HG02571 (cell line): ENCODE data around the gene TNFRSF4.
"Not testable (repeated sequence)": the region's sequence is repeated elsewhere in the genome, so short reads cannot be mapped to it uniquely, and the experiment has no call there.

Experiments used
- ATAC-seq: cut with Tn5 transposase; IDR thresholded peaks from one replicate; pipeline ENCODE4 v1.9.1; 2021; ENCODE audit warnings: mild to moderate bottlenecking, moderate library complexity; ENCODE audit not compliant: unreplicated experiment

TNFRSF4 gene

DNA sequence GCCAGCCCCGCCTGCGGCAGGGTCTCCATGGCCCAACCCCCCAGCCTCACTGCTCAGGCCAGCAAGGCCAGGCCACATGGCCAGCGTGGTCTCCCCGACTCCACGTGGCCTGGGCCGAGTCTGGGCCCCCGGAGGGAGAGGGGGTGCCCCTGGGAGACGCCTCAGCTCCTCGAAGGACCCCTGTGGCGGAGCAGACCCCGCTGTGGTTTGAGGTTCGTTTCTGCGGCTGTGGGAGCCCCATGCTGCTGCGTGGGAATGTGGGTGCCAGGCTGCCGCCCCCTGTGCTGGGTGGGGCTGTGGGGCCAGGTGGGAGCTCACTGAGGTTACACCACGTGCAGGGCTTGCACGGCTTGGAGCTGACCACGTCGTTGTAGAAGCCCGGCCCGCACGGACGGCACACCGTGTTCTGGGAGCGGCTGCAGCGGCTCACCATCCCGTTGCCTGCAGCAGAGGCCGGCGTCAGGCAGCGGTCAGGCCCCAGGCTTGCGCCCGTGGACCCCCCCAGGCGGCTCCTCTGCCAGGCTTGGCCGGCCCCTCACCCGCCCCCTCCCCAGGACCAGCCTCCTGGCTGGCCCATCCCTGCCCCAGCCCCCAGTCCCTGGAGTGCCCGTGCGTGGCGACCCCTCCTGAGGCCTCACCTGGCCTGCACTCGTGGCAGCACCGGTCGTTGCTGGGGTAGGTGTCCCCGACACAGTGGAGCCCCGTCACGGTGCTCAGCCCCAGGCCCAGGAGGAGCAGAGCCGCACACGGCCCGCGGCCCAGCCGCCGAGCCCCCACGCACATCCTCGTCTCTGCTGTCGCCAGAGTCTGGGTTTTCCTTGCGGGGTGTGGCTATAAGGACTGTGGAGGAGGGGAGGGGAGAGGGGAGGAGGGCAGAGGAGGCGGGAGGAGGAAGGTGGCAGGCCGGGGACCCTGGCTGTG is at the start of gene TNFRSF4:
Gene TNFRSF4 (minus strand): TSS at position 809 of the 921 bp plus-strand sequence. CDS start 26 bp downstream, at position 783.
- no peak for ATAC-seq

DNA sequence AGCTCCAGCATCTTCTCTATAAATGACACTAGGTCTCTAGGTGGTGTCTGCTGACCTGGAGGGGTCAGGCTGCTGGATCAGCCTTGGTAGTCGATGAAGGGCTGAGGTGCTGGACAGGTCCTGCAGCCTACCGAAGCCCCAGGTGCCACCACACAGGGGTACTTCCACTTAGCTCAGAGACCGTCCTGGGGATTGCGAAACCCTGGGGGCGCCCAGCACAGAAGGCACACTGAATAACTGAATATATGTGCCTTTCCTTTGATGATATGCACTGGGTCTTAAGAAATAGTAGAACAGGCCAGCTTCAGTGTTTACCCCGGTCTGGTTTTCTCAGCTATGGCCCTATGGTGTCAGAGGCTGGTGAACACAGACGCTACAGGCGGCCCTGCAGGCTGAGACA is 48.8 kb upstream of the TNFRSF4 start:
- ATAC-seq, result no peak

DNA sequence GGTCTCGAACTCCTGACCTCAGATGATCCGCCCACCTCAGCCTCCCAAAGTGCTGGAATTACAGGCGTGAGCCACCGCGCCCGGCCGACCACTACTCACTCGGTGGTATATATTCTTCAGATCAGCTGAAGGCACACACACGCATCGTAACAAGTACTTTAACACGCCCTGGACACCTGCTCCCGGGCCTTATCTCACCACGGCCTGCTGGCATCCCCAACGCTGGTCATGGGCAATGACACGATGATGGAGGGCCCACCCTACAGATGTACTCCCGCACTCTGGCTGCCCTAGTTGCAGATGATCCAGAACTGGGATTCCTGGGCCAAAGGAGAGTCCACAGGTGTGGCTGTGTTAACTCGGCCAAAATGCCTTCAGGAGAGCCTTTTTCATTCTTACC is 48.1 kb upstream of the TNFRSF4 start:
- ATAC-seq, result no peak

DNA sequence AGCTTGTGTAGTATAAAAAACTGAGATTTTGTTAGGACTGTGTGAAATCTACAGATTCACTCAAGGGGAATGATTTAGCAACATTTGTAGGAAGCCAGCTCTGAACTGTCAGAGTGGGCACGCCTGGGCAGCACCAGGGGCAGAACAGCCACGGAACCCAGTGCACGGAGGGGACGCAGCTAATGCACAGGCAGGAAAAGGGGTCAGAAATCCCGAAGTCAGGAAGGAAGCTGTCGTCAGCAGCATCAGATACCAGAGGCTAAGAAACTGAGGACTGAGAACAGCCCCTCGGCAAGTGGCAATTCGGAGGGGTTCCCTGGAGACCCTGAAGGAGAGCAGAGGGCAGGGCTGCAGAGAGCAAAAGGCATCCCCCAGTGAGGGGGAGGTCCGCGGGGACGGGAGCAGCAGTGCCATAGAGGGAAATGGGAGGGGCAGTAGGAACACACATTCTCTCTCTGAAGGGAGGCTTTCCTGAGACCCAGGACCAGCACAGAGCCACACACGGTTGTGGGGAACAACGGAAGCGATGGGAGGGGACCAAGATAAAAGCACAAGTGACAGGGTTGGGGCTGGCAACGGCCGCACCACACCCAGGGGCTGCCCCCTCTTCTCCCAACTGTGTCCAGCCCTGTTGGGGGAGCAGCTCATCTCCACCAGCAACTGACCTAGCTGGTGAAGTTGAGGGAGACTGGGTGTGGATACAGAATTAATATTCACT is 47.0 kb upstream of the TNFRSF4 start:
- ATAC-seq, result no peak

DNA sequence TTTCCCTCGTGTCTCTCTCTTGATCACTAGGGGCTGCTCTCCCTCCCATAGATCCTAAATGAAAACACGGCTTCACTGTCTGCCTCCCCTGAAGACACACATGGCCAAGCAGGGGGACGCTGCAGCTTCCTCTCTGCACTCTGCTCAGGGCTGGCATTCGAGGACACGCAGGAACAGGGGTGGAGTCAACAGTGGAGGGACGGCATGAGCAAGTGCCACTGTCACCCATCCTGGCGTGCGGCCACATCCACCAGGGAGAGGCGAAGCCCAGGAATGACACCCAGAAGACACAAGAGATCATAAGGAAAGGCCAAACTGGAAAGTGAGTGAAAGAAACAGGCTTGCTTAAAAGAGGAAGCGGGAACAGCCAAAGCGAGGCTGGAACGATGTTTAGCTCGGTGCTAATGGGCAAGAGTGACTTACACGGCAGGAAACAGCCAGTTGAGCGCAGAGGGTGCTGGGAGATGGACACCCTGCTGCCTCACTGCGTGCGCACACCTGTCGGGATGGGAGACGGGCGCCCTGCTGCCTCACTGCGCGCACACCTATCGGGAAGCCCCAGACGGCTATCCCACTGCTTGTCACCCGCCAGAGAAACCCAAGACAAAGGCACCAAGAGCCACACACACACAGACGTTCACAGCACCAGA is 46.1 kb upstream of the TNFRSF4 start:
- ATAC-seq, result no peak

DNA sequence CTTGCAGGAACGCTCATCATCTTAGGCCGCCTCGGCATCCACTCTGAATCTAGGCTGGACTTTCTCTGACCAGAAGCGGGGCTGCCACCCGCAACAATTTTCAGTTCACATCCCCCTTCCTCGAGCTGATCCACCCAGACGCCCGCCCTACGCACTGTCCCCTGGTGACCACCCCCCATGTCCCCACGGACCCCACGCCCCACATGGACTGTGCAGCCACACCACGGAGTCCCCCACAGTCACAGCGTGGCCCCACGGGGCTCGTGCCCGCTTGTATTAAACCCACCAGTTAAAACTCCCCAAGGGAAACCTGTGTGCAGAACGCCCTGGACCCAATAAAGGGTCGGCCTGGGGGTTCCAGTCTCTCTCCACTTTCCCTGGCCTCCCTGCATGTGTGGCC is 45.6 kb upstream of the TNFRSF4 start:
- no peak for ATAC-seq

DNA sequence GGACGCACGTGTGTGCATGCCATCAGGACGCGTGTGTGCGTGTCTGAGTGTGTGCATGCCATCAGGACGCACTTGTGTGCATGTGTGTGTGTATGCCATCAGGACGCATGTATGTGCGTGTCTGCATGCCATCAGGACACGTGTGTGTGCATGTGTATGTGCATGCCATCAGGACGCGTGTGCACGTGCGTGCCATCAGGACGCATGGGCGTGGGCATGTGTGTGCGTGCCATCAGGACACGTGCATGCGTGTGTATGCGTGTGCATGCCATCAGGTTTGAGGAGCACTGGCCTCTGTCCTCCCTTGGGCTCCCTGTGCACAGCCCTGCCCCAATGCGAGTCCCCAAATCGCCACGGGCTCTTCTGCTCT is 45.2 kb upstream of the TNFRSF4 start:
- ATAC-seq, result no peak

DNA sequence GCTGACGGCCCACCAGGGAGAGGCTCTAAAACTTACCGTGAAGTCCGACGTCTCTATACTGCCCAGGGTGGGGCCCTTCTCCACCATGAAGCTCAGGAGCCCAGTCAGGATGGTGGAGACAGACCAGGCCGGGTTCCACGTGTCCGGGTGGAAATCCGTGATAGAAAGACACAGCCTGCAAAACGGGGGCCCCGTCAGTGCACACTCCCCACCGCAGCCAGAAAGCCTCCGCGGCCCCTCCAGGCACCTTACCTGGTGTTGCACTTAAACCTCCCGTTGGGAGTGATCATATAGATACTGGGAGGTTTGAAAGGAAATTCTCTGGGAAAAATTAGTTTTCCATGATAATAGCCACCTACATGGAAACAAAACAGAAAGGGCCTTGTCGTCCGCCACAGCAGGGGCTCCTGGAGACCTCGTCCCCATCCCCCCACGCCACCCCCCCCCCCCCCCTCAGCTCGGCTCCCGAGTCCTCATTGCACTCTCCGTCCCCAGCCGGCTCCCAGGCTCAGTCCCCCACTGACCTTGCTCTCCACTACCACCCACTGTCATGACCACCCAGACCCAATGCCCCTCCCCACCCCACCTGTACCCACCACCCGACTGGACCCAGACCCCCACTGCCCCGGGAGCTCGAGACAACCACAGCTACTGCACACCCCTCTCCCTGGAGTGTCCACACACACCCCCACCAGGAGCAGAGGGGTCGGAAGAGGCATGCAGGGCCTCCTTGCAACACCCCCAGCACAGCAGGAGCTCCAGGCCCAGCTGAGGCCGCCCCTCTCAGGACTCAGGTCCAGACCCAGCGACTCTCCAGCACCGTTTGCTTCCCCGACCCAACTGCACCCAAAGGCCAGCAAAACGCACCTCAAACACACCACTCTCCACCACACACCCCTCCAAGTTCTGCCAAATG is 43.3 kb upstream of the TNFRSF4 start:
- no peak for ATAC-seq

DNA sequence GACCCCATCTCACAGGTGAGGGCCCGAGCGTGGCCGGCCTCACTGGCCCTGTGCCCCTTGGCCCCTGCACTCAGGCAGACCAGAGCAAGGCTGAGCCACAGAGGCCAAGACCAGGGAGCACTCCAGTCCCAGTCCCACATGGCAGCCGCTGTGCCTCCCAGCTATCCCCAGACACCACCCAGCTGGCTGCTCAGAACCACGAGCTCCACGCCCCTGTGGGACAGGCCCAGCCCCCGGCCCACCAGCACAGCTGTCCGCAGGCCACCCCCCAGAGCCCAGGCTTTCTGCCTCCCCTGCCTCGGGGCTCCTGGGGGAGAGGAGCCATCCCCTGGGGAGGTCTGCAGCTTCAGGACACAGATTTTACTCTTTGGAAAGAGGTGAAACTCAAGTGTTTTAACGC is 41.7 kb upstream of the TNFRSF4 start:
- ATAC-seq, result no peak

DNA sequence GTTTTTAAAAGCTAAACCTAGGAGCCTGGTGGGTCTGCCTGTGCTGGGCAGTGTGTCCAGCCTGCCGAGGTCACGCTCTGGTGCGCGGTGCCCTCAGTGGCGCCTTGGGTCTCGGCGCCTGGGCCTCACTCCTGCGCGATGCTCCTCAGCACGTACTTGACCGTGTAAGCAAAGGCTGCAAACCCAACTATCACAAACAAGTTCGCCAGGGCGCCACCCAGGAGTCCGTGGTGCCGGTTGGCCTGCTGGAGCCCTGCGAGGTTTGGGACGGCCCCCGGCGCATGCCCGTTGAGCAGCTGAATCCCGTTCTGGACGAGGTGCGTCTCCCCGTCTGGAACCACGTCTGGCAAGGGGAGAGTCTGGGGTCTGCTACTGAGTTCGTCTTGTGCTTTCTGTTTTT is 41.1 kb upstream of the TNFRSF4 start:
- ATAC-seq, result no peak

DNA sequence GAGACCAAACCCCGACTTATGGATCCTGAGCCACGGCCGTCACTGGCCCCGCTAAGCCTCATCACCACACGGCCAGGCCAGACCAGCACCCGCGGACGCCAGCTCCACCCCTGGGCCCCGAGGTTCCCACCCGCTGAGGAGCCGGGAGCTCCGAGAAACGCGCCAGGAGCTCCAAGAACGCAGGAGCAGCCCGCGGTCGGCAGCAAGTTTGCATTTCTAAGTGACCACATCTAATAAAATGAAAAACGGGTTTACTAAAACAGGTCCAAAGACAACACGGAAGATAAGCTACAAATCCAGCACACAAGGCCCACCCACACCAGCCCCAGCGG is 40.7 kb upstream of the TNFRSF4 start:
- no peak for ATAC-seq

DNA sequence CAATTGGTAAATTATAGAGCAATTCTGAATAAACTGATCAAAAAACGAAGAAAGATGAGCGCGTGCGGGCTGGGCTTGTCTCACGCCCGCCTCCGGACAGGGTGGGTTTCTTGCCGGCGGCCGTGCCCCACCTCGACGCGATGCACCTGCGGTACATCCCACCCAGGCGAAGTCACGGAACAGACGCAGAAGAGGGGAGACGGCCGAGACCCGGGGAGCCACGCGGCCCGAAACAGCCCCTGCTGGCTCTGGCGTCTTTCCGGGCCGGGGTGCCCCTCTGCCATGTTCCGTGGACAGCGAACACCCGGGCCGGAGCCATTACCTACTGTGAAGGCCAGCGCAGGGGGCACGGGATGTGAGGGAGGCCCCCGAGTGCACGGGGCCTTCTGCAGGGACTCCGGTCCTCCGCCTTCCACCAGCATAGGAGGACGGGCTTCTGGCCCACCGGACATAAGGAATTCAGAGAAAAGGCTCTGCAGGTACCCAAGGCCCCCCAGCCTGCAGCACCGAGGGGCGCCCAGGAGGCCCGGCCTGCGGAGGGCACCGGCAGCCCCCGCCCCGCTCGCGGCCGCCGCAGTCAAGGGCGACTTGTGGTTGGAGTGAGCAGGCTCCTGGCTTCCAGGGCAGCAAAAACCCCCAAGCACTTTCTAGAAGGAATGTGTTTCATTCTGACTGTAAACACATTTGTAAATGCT is 40.2 kb upstream of the TNFRSF4 start:
- no peak for ATAC-seq

DNA sequence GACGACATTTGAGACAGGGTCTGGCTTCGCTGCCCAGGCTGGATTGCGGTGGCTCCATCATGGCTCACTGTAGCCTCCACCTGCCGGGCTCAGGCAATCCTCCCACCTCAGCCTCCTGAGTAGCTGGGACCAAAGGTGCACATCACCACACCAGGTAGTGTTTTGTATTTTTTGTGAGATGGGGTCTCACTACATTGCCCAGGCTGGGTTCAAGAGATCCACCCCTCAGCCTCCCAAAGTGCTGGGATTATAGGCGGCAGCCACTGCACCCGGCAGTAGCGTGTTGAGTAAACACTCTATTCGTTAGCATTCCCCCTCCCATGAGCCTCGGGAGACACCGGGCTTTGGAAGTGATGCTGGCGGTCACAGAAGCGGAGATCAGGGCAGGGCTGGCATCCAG is 39.4 kb upstream of the TNFRSF4 start:
- no peak for ATAC-seq

DNA sequence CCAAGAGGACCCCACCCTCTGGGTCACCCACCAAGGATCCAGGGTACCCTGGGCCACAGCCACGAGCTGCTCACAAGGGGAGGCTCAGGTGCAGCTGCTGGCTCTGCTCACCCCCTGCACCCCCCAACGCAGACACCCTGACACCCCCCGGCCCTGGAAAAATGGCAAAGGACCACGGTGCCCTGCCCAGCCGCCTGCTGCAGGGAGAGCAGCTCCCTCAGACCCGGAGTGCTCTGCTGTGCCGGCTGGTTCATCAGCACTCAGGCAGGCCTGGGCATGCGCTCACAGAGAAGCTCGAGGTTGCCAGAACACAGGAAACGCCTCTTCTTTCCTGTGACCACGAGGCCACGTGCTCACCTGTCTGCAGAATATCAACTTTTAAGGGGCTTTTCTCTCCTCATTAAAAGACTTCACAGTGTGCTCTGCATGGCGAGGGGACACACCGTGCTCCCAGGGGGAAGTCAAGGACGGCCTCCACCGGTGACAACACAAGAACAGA is 36.9 kb upstream of the TNFRSF4 start:
- ATAC-seq, result no peak

DNA sequence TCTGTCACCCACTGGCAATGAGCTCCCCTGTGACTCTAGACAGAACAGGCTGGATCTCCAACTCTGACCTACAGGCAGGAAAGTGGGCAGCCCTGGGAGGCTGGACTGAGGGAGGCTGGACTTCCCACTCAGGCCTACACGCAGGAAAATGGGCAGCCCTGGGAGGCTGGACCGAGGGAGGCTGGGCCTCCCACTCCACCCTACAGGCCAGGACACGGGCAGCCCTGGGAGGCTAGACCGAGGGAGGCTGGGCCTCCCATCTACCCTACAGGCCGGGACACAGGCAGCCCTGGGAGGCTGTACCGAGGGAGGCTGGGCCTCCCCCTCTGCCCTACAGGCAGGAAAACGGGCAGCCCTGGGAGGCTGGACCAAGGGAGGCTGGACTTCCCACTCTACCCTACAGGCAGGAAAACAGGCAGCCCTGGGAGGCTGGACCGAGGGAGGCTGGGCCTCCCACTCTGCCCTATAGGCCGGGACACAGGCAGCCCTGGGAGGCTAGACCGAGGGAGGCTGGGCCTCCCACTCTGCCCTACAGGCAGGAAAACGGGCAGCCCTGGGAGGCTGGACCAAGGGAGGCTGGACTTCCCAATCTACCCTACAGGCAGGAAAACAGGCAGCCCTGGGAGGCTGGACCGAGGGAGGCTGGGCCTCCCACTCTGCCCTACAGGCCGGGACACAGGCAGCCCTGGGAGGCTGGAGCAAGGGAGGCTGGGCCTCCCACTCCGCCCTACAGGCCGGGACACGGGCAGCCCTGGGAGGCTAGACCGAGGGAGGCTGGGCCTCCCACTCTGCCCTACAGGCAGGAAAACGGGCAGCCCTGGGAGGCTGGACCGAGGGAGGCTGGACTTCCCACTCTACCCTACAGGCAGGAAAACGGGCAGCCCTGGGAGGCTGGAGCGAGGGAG is 34.3 kb upstream of the TNFRSF4 start:
- not testable (repeated sequence) for ATAC-seq

DNA sequence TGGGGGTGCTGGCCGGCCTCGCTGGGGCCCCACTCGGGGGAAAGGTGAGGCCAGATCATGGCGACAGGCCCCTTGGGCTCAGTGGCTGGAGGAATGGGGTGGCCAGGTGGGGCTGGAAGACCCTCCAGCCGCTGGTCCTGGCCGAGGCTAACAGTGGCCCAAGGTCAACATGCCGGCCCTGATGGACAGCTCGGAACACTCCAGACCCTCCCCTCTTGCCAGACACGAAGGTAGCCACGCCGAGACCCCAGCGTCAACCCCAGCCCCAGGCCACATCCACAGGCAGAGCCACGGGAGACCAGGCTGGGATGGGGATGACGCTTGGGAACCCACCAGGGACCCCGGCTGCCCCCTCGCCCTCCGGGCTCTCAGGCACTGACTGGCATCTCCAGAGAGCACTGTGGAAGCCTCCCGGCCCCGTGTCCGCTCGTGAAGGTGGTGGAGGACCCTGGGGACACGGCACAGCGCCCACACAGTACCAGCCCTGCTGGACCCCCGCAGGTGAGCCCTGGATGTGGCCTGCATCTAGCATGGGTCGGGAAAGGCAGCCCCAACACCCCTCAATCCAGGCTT is 33.5 kb upstream of the TNFRSF4 start:
- no peak for ATAC-seq

DNA sequence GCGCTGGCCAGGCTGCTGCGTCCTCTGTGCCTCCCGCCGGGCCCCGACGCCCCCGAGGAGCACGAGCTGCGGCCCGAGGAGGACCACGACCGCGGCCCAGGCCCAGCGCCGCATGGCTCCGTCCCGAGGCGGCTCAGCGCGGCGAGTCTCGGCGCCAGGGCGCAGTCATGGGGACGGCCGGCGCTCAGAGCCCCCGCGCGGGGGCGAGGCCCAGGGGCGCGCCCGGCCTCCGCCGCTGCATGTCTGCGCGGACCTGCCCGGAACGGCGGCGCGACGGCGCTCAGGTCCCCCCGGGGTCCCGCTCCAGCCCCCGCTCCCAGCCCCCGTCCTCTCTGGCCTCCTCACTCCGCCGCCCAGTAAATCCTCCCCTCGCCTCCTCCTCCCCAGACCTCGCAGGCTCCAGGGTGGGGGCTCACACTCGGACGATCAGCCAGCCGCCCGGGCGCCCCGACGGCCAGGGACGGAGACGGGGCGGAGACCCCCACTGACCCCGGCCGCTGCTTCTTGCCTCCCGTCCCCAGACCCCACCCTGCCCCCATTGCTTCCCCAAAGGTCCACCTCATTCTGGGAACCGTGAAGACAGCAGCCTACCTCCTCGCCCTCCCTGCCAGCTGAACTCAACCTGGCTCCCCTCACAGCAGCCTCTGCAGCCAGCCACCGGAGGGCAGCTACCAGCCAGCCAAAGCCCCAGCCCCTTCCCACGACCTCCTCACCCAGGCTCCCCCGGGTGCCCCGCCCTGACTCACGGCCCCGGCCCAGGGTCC is 32.8 kb upstream of the TNFRSF4 start, which contains the start of gene C1QTNF12:
Gene C1QTNF12 (minus strand): TSS at position 146 of the 764 bp plus-strand sequence. CDS start 32 bp downstream, at position 114.
- no peak for ATAC-seq
